Measurements from ENCODE around the gene MEIS1.

DNA sequence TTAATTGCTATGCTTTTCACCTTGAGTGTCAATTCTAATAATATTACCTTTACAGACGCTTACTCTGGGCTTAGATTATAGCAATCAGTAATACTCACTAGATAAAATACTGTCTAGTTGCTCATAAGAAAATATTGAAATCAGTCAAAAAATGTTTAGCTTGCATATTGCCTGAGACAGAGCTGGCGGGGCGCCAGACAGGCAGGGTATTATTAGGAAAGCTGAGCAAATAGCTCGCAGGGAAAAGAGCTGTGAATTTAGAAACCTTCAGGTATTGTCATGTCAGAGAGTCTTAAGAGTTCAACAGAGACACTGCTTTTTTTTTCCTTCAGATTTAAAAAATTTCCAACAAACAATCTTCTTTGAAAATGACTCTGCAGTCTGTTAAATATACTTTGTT, 118.4 kb downstream of the MEIS1 start:
- TF ChIP-seq, protein P1, sequence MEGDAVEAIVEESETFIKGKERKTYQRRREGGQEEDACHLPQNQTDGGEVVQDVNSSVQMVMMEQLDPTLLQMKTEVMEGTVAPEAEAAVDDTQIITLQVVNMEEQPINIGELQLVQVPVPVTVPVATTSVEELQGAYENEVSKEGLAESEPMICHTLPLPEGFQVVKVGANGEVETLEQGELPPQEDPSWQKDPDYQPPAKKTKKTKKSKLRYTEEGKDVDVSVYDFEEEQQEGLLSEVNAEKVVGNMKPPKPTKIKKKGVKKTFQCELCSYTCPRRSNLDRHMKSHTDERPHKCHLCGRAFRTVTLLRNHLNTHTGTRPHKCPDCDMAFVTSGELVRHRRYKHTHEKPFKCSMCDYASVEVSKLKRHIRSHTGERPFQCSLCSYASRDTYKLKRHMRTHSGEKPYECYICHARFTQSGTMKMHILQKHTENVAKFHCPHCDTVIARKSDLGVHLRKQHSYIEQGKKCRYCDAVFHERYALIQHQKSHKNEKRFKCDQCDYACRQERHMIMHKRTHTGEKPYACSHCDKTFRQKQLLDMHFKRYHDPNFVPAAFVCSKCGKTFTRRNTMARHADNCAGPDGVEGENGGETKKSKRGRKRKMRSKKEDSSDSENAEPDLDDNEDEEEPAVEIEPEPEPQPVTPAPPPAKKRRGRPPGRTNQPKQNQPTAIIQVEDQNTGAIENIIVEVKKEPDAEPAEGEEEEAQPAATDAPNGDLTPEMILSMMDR (IDR thresholded peaks at IDR 0.05) = no peak
- no peak for TF ChIP-seq POLR2A (IDR thresholded peaks at IDR 0.05)
